ENCODE results near the gene MYCBPAP.

MYCBPAP gene

DNA sequence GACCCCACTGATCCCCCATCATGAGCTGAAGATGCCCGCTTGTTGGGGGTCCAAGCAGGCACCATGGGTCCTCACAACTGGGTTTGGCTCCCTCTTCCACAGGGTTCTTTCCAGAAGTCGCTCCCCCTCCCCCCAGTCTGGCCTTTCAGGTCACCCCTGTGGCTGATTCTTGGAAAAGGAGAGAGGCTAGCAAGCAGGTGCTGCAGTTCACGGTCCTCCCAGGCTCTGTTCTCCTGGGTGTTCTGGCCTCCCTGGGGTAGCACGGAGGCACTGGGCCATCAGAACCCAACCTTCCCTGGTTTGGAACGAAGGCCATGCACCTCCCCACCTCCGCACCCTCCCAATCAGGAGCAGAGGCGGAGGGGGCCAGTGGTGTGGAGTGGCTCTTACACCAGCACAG, 71.2 kb downstream of the MYCBPAP start:
- Histone ChIP-seq H3K4me3 (replicated peaks; ENCODE audit: low read depth, low read length) (no peak overlapping the region), H3K36me3 (ENCODE audit: control insufficient read depth, insufficient read depth, low read length) (no peaks in the 10 kb centered on the region), H3K27me3 (replicated peaks; ENCODE audit: control insufficient read depth, insufficient read depth, low read length) (no peaks in the 10 kb centered on the region; the same call in none of the 2 replicates)
- TF ChIP-seq CTCF (IDR thresholded peaks at IDR 0.05; ENCODE audit: insufficient read depth, low read length, poor library complexity, severe bottlenecking) = no peak
- no peak for DNase-seq (ENCODE audit: extremely low read depth, insufficient read length)

- DNase-seq (ENCODE audit: extremely low read depth, insufficient read length) = no peak
- no peak for TF ChIP-seq CTCF (IDR thresholded peaks at IDR 0.05; ENCODE audit: insufficient read depth, low read length, poor library complexity, severe bottlenecking)
- H3K27me3 ChIP-seq (replicated peaks; ENCODE audit: control insufficient read depth, insufficient read depth, low read length) = no peaks in the 10 kb centered on the region; the same call in none of the 2 replicates
- no peak overlapping the region for H3K4me3 ChIP-seq (replicated peaks; ENCODE audit: low read depth, low read length)
- H3K36me3 ChIP-seq (ENCODE audit: control insufficient read depth, insufficient read depth, low read length) = no peaks in the 10 kb centered on the region
Observed at GRCh38 chr17:50580646-50581045, 72.4 kb downstream of the MYCBPAP start.

All from GM06990 (cell line).